A204.1 (cell line): ENCODE data around the gene PRAMEF25.
"Not testable (repeated sequence)": the region's sequence is repeated elsewhere in the genome, so short reads cannot be mapped to it uniquely, and the experiment has no call there.

Experiments
- FAIRE-seq: peaks from 2 replicates; lab custom pipeline; 2012; peaks lifted over from hg19 to GRCh38; lab: Jason Lieb, UNC

Gene PRAMEF25

DNA sequence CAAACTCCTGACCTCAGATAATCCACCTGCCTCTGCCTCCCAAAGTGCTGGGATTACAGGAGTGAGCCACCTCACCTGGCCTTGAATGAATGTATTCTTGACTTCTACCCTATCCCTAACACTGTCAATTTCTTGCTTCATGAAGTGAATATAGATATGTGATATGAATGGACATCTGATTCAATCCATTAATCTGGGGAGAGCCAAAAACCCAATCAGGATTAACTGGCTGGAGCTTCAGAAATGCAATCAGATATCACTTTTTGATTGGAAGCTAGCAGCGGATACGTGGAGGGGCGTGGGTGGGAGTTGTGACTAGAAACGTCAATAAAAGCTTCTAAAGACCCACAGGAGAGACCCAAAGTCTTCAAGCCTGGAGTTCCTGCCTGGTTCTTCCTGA, at the start of gene PRAMEF25:
TSS of gene PRAMEF25 (plus strand) at position 301 of the 400 bp plus-strand sequence. CDS start 2,920 bp downstream, outside the sequence.
- not testable (repeated sequence) for FAIRE-seq

DNA sequence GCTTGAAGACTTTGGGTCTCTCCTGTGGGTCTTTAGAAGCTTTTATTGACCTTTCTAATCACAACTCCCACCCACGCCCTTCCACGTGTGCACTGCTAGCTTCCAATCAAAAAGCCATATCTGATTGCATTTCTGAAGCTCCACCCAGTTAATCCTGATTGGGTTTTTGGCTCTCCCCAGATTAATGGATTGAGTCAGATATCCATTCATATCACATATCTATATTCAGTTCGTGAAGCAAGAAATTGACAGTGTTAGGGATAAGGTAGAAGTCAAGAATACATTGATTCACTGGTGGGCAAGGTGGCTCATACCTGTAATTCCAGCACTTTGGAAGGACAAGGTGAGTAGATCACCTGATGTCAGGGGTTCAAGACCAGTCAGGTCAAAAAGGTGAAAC, 14.1 kb upstream of the PRAMEF25 start, which contains the start of gene PRAMEF27:
TSS of gene PRAMEF27 (minus strand) at position 101 of the 400 bp plus-strand sequence. CDS start 2,916 bp downstream, outside the sequence.
- not testable (repeated sequence) for FAIRE-seq

DNA sequence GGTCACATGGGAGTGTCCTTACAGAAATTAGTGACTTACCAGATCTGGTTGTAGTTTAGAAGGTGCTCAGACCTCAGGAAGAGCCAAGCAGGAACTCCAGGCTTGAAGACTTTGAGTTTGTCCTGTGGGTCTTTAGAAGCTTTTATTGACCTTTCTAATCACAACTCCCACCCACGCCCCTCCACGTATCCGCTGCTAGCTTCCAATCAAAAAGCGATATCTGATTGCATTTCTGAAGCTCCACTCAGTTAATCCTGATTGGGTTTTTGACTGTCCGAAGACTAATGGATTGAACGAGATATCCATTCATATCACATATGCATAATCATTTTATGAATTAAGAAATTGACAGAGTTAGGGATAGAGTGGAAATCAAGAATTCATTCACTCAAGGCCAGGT, 46.2 kb downstream of the PRAMEF25 start, which contains the start of gene HNRNPCL2:
TSS of gene HNRNPCL2 (minus strand) at position 101 of the 400 bp plus-strand sequence. CDS start 454 bp downstream, outside the sequence.
- FAIRE-seq, result not testable (repeated sequence)
